Subcutaneous abdominal adipose tissue (tissue), 5 donors: Measurements from ENCODE around the gene ENKD1.

ENCODE experiments used
- H3K27ac ChIP-seq: one replicate; pipeline ENCODE4 v1.7.0; 2013; ENCODE audit warnings: low read depth, mild to moderate bottlenecking, inconsistent platforms, low read length, moderate library complexity
- H3K27me3 ChIP-seq, 5 donors: one replicate each; pipeline ENCODE4 v1.7.0; 2013; ENCODE audit warnings: low read length in 5 of 5, inconsistent platforms in 1 of 5; ENCODE audit not compliant: control insufficient read depth in 5 of 5, insufficient read depth in 4 of 5
- H3K36me3 ChIP-seq, 5 donors: one replicate each; pipeline ENCODE4 v1.7.0; 2013; ENCODE audit warnings: low read length in 5 of 5; ENCODE audit not compliant: control insufficient read depth in 5 of 5, insufficient read depth in 5 of 5
- H3K4me1 ChIP-seq, 5 donors: one replicate each; pipeline ENCODE4 v1.7.0; 2013; ENCODE audit warnings: low read length in 5 of 5, mild to moderate bottlenecking in 3 of 5, moderate library complexity in 1 of 5; ENCODE audit not compliant: control insufficient read depth in 5 of 5, insufficient read depth in 5 of 5
- H3K4me3 ChIP-seq, 5 donors: one replicate each; pipeline ENCODE4 v1.7.0; 2013; ENCODE audit warnings: low read length in 5 of 5, low read depth in 1 of 5
- H3K9ac ChIP-seq, 5 donors: one replicate each; pipeline ENCODE4 v1.7.0; 2013; ENCODE audit warnings: low read length in 5 of 5, mild to moderate bottlenecking in 4 of 5, moderate library complexity in 3 of 5
- H3K9me3 ChIP-seq, 5 donors: one replicate each; pipeline ENCODE4 v1.7.0; 2013; ENCODE audit warnings: low read length in 5 of 5; ENCODE audit not compliant: control insufficient read depth in 5 of 5
- donor health status: healthy.
- donor health status: healthy.
- donor health status: healthy.
- donor health status: healthy.
- donor health status: healthy.

ENKD1 gene

GRCh38 chr16:67647111-67647651 is 19.4 kb downstream of the ENKD1 start:
- Histone ChIP-seq H3K4me3 (no peak overlapping the region), H3K9ac (no peak overlapping the region), H3K9me3 (no peaks in the 10 kb centered on the region), H3K4me1 (peaks cover 4 to 32% (median 18%) of the 10 kb centered on the region in 5 donors), H3K27me3 (peaks cover 36 to 60% (median 52%) of the 10 kb centered on the region in 5 donors), H3K36me3 (no peaks in the 10 kb centered on the region), H3K27ac (no peak overlapping the region)

GRCh38 chr16:67645397-67646121 is 21.0 kb downstream of the ENKD1 start:
- peaks cover 26 to 48% (median 40%) of the 10 kb centered on the region in 5 donors for H3K27me3 ChIP-seq
- peak overlapping the region in 1 of 5 donors; percentile 51 for H3K4me3 ChIP-seq
- H3K9me3 ChIP-seq = no peaks in the 10 kb centered on the region
- no peak overlapping the region for H3K27ac ChIP-seq
- no peaks in the 10 kb centered on the region for H3K36me3 ChIP-seq
- peaks cover 4 to 39% (median 24%) of the 10 kb centered on the region in 5 donors for H3K4me1 ChIP-seq
- H3K9ac ChIP-seq = no peak overlapping the region

GRCh38 chr16:67644038-67644437 is 22.5 kb downstream of the ENKD1 start:
- H3K27me3 ChIP-seq = peaks cover 26 to 36% (median 31%) of the 10 kb centered on the region in 5 donors
- no peak overlapping the region for H3K4me3 ChIP-seq

GRCh38 chr16:67641779-67642708 is 24.5 kb downstream of the ENKD1 start:
- Histone ChIP-seq H3K4me1 (peaks cover 0 to 22% (median 12%) of the 10 kb centered on the region in 5 donors), H3K27me3 (peaks cover 14 to 20% (median 18%) of the 10 kb centered on the region in 5 donors), H3K4me3 (no peak overlapping the region), H3K9ac (no peak overlapping the region), H3K36me3 (peaks cover 8 to 29% (median 23%) of the 10 kb centered on the region in 5 donors), H3K9me3 (no peaks in the 10 kb centered on the region), H3K27ac (no peak overlapping the region)

More at GRCh38 chr16:67644038-67644437, 22.5 kb downstream of the ENKD1 start:
- peaks cover 0 to 28% (median 15%) of the 10 kb centered on the region in 5 donors for H3K4me1 ChIP-seq
- H3K27ac ChIP-seq = no peak overlapping the region
- H3K9ac ChIP-seq = no peak overlapping the region
- H3K36me3 ChIP-seq = peaks cover 0 to 9% (median 4%) of the 10 kb centered on the region in 5 donors
- H3K9me3 ChIP-seq = no peaks in the 10 kb centered on the region

- H3K36me3 ChIP-seq = peaks cover 11 to 63% (median 41%) of the 10 kb centered on the region in 5 donors
Measured at GRCh38 chr16:67637625-67638024, 28.9 kb downstream of the ENKD1 start.

GRCh38 chr16:67636713-67637112 is 29.8 kb downstream of the ENKD1 start:
- no peak overlapping the region for H3K9ac ChIP-seq
- H3K4me1 ChIP-seq = peaks cover 0 to 7% (median 1%) of the 10 kb centered on the region in 5 donors
- H3K36me3 ChIP-seq = peaks cover 11 to 73% (median 49%) of the 10 kb centered on the region in 5 donors
- no peaks in the 10 kb centered on the region for H3K27me3 ChIP-seq
- no peak overlapping the region for H3K4me3 ChIP-seq
- H3K27ac ChIP-seq = no peak overlapping the region
- H3K9me3 ChIP-seq = no peaks in the 10 kb centered on the region

More at GRCh38 chr16:67637625-67638024, 28.9 kb downstream of the ENKD1 start:
- Histone ChIP-seq H3K9me3 (no peaks in the 10 kb centered on the region), H3K27ac (no peak overlapping the region), H3K4me1 (peaks cover 0 to 11% (median 6%) of the 10 kb centered on the region in 5 donors), H3K27me3 (no peaks in the 10 kb centered on the region), H3K4me3 (no peak overlapping the region), H3K9ac (no peak overlapping the region)

- Histone ChIP-seq H3K4me3 (no peak overlapping the region), H3K9me3 (no peaks in the 10 kb centered on the region), H3K4me1 (peaks cover 0 to 5% (median 0%) of the 10 kb centered on the region in 5 donors), H3K9ac (no peak overlapping the region), H3K27ac (no peak overlapping the region), H3K36me3 (peaks cover 16 to 85% (median 61%) of the 10 kb centered on the region in 5 donors), H3K27me3 (no peaks in the 10 kb centered on the region)
Measured at GRCh38 chr16:67632415-67633172, 34.0 kb downstream of the ENKD1 start.

GRCh38 chr16:67628216-67628615 is 38.3 kb downstream of the ENKD1 start:
- H3K4me3 ChIP-seq = no peak overlapping the region
- H3K9me3 ChIP-seq = no peaks in the 10 kb centered on the region
- no peaks in the 10 kb centered on the region for H3K27me3 ChIP-seq
- H3K27ac ChIP-seq = no peak overlapping the region
- H3K36me3 ChIP-seq = peaks cover 18 to 86% (median 69%) of the 10 kb centered on the region in 5 donors
- H3K4me1 ChIP-seq = peaks cover 0 to 5% (median 0%) of the 10 kb centered on the region in 5 donors
- H3K9ac ChIP-seq = no peak overlapping the region

GRCh38 chr16:67613808-67614207 is 52.7 kb downstream of the ENKD1 start:
- no peak overlapping the region for H3K27ac ChIP-seq
- no peaks in the 10 kb centered on the region for H3K9me3 ChIP-seq
- no peaks in the 10 kb centered on the region for H3K4me1 ChIP-seq
- no peak overlapping the region for H3K9ac ChIP-seq
- peaks cover 23 to 67% (median 55%) of the 10 kb centered on the region in 5 donors for H3K36me3 ChIP-seq
- no peak overlapping the region for H3K4me3 ChIP-seq
- no peaks in the 10 kb centered on the region for H3K27me3 ChIP-seq
